Measurements from ENCODE around the gene TGM2.

DNA sequence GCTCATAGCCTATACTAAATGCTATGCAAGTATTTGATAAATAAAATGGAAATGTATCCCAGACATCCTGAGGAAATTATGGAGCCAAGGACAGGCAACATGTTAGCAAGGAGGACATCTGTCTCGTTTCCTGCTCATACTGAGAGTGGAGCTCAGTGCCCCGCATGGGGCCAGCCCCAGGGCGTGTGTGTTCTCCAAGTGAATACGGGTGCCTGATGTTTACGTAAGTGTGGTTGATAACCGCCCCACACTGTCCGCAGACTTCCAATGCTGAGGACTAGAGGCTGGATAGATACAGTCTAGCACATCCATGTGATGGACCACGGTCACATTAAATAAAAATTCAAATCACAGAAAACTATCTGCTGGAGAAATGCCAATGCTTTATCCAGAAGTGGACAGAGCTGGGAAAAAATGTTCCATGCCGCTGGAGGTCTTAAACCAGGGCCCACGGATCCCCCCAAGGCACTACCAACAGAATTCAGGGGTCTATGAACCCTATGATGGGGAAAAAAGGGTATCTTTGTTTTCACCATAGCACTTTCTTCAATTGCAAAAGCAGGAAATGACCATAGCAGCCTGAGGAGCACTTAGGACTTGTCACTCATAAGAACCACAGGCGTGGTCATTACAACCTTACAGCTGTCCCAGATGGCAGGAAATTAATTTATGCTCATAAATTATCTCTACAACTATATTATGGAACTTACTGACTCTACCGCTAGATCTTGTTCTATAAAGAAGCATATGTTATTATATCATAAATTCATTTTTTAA lies 24.9 kb downstream of the TGM2 start:
- TF ChIP-seq FOS (IDR thresholded peaks at IDR 0.05; ENCODE audit: extremely low read depth, insufficient read length) (no peak), MXI1 (IDR thresholded peaks at IDR 0.05; ENCODE audit: low read depth, low read length) (no peak), ZNF146 (CRISPR knock-in tag; IDR thresholded peaks at IDR 0.05; ENCODE audit: unreplicated experiment) (no peak), ZFX (CRISPR knock-in tag; IDR thresholded peaks at IDR 0.05) (no peak), RNF2 (IDR thresholded peaks at IDR 0.05) (no peak)
- TF ChIP-seq, protein P1, sequence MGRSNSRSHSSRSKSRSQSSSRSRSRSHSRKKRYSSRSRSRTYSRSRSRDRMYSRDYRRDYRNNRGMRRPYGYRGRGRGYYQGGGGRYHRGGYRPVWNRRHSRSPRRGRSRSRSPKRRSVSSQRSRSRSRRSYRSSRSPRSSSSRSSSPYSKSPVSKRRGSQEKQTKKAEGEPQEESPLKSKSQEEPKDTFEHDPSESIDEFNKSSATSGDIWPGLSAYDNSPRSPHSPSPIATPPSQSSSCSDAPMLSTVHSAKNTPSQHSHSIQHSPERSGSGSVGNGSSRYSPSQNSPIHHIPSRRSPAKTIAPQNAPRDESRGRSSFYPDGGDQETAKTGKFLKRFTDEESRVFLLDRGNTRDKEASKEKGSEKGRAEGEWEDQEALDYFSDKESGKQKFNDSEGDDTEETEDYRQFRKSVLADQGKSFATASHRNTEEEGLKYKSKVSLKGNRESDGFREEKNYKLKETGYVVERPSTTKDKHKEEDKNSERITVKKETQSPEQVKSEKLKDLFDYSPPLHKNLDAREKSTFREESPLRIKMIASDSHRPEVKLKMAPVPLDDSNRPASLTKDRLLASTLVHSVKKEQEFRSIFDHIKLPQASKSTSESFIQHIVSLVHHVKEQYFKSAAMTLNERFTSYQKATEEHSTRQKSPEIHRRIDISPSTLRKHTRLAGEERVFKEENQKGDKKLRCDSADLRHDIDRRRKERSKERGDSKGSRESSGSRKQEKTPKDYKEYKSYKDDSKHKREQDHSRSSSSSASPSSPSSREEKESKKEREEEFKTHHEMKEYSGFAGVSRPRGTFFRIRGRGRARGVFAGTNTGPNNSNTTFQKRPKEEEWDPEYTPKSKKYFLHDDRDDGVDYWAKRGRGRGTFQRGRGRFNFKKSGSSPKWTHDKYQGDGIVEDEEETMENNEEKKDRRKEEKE (IDR thresholded peaks at IDR 0.05; ENCODE audit: borderline replicate concordance in 1 of 2, control insufficient read depth in 1 of 2, low read depth in 2 of 2, low read length in 1 of 2) = no peak
- TF ChIP-seq, protein P2, sequence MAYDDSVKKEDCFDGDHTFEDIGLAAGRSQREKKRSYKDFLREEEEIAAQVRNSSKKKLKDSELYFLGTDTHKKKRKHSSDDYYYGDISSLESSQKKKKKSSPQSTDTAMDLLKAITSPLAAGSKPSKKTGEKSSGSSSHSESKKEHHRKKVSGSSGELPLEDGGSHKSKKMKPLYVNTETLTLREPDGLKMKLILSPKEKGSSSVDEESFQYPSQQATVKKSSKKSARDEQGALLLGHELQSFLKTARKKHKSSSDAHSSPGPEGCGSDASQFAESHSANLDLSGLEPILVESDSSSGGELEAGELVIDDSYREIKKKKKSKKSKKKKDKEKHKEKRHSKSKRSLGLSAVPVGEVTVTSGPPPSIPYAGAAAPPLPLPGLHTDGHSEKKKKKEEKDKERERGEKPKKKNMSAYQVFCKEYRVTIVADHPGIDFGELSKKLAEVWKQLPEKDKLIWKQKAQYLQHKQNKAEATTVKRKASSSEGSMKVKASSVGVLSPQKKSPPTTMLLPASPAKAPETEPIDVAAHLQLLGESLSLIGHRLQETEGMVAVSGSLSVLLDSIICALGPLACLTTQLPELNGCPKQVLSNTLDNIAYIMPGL (CRISPR knock-in tag; IDR thresholded peaks at IDR 0.05) = no peak
